HG03378 (cell line): Measurements from ENCODE around the gene RSRC1.

Source experiments
- ATAC-seq: cut with Tn5 transposase; IDR thresholded peaks from one replicate; pipeline ENCODE4 v1.9.1; 2021; ENCODE audit warnings: mild to moderate bottlenecking, moderate library complexity; ENCODE audit not compliant: unreplicated experiment

The RSRC1 gene

GRCh38 chr3:158127250-158128219 is 17.6 kb downstream of the RSRC1 start:
- ATAC-seq = no peak

DNA sequence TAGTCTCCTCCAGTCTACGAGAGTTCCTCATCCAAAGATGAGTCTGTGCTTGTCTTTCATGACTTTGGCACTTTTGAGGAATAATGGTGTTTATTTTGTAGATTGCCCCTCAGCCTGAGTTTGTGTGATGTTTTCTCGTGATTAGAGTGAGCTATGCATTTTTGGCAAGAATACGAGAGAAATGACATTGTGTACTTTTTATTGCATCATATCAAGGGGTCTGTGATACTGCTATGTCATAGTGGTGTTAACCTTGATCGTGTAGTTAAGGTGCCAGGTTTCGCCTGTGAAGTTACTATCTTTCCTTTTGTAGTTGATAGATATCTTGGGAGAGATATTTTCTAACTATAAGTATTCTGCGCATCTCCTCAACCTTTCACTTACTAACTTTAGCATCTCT is 18.9 kb downstream of the RSRC1 start:
- ATAC-seq = no peak

DNA sequence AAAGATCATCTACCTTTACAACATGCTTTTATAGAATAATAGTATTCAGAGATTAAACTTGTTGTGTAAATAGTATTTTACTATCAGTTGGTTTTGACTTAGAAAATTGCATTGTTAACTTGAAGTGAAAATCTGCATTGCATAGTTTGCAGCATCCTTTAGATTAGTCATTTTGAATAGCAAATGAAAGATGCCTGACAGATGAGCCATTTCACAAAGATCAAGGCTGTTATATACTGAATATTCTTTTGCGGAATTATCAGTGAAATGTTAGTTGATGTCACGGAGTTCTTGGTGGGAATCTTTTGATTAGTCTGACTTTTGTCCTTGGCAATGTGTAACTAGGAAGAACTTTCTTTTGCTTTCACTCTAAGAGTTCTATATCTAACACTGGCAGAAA is 24.5 kb downstream of the RSRC1 start:
- no peak for ATAC-seq

GRCh38 chr3:158140396-158140795 is 30.5 kb downstream of the RSRC1 start:
- no peak for ATAC-seq

GRCh38 chr3:158148218-158148617 is 38.3 kb downstream of the RSRC1 start:
- ATAC-seq = no peak

GRCh38 chr3:158152186-158152585 is 42.3 kb downstream of the RSRC1 start:
- peak; percentile 88 for ATAC-seq

DNA sequence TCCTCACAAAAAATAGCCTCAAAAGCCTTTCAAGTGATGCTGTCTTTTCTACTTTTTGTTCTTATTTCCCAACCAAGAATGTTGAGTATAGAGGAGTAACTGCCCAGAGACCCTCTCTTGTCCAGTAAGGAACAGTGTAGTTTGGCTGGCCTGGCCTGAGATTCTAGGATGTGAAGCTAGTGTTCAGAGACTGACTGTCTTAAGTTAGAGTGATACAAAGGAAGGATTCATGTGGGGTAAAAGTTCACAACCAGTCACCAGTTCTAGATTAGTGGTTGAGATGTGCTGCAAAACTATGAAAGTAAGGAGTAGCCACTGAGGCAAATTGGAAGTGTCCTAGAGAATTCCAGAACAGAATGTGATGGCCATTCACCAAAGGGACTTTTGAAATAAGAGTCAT is 49.1 kb downstream of the RSRC1 start:
- ATAC-seq = no peak

DNA sequence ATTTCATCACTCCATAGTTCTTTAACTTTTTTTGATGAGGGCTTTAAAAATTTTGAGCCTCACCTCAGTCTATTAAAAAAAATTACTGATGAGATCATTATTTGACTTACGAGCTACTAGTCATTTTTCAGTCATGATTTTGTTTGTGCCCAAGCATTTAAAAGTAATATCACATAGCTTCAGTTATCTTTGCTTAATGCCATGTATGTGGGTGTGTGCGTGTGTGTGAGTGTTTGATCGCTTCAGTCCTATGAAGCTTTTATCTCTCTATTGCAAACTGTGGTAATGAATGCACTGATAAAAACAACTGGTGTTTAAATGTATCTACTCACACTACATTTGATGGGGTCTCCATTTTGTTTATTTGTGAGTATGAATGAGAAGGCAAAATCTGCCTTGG is 49.8 kb downstream of the RSRC1 start:
- ATAC-seq = no peak

GRCh38 chr3:158160958-158161357 is 51.1 kb downstream of the RSRC1 start:
- no peak for ATAC-seq

DNA sequence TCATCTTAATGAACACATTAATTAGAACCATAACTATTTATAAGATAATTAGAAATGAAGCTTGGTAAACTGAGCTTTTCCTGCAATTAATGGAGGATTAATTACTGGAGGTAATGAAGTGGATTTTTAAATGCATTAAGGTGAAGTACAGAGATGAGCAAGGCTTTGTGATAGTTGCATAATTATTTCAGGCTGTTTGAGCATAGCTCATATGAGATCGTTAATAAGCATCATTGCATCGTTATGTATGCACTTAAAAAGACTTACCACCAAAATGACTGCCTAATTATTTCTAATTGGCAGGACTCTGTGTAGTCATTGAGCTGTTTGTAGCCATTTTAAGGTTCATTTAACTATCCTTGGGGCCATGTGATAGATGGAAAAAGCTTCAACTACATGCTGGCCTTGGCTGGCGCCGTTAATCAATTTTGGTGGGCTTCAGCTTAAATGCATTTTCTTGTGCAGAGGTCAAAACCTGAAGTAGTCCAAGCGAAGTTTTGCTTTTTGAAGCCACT is 55.3 kb downstream of the RSRC1 start:
- no peak for ATAC-seq

DNA sequence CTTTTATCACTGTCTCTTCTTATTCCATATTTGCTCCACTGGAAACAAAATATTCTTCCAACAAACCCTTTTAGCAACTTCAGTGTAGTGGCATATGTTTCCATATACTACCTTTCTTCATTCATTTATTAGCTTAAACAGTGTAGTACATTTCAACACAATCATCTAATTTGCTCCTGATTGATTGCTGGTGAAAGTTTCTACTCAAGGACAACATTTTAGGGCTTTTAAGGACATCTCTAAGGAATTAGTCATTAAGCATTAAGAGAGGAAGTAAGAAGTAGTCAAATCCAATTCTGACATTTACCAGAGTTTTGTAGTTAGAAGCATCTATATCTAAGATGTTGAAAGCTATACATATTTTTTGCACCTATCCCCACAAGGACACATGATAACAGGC is 55.8 kb downstream of the RSRC1 start:
- no peak for ATAC-seq

GRCh38 chr3:158166223-158166622 is 56.3 kb downstream of the RSRC1 start:
- ATAC-seq = no peak

- peak; percentile 70 for ATAC-seq
These were observed 58.1 kb downstream of the RSRC1 start for GRCh38 chr3:158167737-158168557.

GRCh38 chr3:158169091-158169491 is 59.2 kb downstream of the RSRC1 start:
- no peak for ATAC-seq

GRCh38 chr3:158181096-158181495 is 71.2 kb downstream of the RSRC1 start:
- ATAC-seq = no peak

DNA sequence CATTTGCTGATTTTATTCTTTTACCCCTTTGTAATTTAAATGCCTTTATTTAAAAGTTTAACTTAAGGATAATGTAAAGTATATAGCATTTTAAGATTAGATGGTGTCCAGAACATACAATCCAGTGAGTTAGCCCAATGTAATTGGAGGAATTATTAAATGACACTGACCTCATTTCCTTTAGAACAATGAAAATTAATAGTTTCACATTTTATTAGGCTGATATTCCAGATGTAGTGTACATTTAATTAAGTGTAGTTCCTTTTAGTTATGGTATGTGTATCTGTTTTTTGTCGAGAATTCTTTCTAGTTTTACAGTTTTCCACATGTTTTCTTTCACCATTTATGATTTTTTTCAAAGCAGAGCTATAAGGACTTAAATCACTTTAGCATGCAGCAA is 75.8 kb downstream of the RSRC1 start:
- no peak for ATAC-seq

DNA sequence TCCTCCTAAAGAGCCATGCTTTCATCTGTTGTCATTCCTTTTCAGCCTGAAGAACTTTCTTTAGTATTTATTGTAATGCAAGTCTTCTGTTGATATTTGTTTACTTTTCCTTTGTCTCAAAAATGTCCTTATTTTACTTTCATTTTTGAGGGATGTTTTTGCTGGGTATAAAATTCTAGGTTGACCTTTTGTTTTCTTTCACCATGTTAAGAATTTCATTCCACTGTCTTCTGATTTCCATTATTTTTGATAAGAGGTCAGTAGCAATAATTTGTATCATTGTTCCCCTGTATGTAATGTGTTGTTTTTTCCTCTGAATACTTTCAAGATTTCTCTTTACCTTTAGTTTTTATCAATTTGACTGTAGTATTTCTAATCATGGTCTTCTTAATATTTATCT is 91.1 kb downstream of the RSRC1 start:
- no peak for ATAC-seq

- no peak for ATAC-seq
These were observed 95.4 kb downstream of the RSRC1 start for GRCh38 chr3:158205324-158205723.

- ATAC-seq = peak; percentile 84
These were observed 96.1 kb downstream of the RSRC1 start for GRCh38 chr3:158205994-158206393.

- no peak for ATAC-seq
These were observed 100.2 kb downstream of the RSRC1 start for GRCh38 chr3:158210067-158210466.

GRCh38 chr3:158213461-158213860 is 103.6 kb downstream of the RSRC1 start:
- no peak for ATAC-seq

DNA sequence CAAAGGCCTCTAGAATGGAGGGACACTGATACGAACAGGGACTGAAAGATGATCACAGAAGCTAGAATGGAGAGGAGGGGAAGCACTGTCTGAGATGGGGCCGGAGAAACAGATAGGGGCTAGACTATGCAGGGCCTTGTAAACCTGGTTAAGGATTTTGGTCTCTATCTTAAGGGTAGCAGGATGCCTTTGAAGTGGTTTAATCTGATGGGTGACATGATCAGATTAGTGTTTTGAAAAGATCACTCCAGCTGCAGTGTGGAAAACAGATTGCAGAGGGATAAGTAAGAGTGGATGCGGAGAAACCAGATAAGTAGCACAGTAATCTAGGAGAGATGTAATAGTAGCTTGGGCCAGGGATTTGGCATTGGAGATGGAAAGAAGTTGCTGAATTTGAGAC is 108.1 kb downstream of the RSRC1 start:
- ATAC-seq = no peak
